ENCODE data around the gene RBM39.

- TF ChIP-seq POLR2A (IDR thresholded peaks at IDR 0.05): no peak
- TF ChIP-seq CTCF (IDR thresholded peaks at IDR 0.05): no peak
Observed at GRCh38 chr20:35743693-35744491, 1.8 kb upstream of the RBM39 start.
